ENCODE data around the gene CNTNAP5.

- TF ChIP-seq, protein P1, sequence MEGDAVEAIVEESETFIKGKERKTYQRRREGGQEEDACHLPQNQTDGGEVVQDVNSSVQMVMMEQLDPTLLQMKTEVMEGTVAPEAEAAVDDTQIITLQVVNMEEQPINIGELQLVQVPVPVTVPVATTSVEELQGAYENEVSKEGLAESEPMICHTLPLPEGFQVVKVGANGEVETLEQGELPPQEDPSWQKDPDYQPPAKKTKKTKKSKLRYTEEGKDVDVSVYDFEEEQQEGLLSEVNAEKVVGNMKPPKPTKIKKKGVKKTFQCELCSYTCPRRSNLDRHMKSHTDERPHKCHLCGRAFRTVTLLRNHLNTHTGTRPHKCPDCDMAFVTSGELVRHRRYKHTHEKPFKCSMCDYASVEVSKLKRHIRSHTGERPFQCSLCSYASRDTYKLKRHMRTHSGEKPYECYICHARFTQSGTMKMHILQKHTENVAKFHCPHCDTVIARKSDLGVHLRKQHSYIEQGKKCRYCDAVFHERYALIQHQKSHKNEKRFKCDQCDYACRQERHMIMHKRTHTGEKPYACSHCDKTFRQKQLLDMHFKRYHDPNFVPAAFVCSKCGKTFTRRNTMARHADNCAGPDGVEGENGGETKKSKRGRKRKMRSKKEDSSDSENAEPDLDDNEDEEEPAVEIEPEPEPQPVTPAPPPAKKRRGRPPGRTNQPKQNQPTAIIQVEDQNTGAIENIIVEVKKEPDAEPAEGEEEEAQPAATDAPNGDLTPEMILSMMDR (IDR thresholded peaks at IDR 0.05), result no peak
- TF ChIP-seq POLR2AphosphoS5 (IDR thresholded peaks at IDR 0.05) (no peak), POLR2A (IDR thresholded peaks at IDR 0.05) (no peak), EP300 (IDR thresholded peaks at IDR 0.05; ENCODE audit: low read depth) (no peak)
Observed at GRCh38 chr2:124066776-124067175, 41.7 kb downstream of the CNTNAP5 start.
